ENCODE measurements around the gene MTARC2.
A peak's percentile ranks its signal among the peaks of the same experiment; 100 is the strongest.
"Not testable (repeated sequence)": the region's sequence is repeated elsewhere in the genome, so short reads cannot be mapped to it uniquely, and the experiment has no call there.

Gene MTARC2

DNA sequence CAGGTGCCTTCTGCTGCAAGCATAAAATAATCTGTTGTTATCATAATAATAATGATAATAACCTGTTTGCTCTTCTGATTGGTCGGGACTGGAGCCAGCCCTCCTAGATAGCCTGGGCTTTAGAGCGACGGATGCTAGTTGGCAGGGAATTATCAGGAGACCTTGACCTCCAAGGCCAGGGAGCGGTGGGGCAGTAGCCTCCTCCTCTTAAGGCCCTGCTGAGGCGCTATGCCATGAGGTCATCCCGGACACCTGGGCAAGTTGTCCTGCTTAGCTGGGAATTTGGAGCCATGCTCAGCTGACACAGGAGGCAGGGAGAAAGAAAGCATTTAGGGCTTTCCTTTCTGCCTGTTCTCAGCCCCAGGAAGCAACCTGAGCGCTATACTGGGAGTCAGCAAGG, 42.3 kb upstream of the MTARC2 start:
- TF ChIP-seq, protein P1, sequence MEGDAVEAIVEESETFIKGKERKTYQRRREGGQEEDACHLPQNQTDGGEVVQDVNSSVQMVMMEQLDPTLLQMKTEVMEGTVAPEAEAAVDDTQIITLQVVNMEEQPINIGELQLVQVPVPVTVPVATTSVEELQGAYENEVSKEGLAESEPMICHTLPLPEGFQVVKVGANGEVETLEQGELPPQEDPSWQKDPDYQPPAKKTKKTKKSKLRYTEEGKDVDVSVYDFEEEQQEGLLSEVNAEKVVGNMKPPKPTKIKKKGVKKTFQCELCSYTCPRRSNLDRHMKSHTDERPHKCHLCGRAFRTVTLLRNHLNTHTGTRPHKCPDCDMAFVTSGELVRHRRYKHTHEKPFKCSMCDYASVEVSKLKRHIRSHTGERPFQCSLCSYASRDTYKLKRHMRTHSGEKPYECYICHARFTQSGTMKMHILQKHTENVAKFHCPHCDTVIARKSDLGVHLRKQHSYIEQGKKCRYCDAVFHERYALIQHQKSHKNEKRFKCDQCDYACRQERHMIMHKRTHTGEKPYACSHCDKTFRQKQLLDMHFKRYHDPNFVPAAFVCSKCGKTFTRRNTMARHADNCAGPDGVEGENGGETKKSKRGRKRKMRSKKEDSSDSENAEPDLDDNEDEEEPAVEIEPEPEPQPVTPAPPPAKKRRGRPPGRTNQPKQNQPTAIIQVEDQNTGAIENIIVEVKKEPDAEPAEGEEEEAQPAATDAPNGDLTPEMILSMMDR (conservative IDR thresholded peaks at IDR 0.05) = no peak
- no peak for TF ChIP-seq ZFX (IDR thresholded peaks at IDR 0.05)
- H3K27ac ChIP-seq = no peak overlapping the region

DNA sequence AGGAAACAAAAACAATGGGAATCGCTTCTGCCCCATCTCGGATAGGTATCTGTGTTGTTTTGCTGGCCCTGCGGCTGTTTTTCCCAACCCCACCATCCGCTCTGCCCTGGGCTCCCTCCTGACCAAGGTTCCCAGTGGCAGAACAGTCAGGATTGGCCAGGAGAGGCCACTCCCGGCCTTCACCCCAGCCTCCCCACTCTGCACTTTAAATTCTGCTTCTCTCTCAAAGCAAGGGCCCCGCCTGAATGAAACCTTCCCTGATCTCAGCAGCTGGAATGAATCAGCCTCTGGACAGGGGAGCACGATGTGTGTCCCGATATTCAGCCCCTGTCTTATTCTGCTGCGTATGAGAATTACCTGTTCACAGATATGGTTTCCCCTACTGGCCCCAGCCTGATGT, 41.6 kb upstream of the MTARC2 start:
- no peak overlapping the region for H3K27ac ChIP-seq
- TF ChIP-seq, protein P1 (conservative IDR thresholded peaks at IDR 0.05) = no peak
- TF ChIP-seq ZFX (IDR thresholded peaks at IDR 0.05) = no peak

DNA sequence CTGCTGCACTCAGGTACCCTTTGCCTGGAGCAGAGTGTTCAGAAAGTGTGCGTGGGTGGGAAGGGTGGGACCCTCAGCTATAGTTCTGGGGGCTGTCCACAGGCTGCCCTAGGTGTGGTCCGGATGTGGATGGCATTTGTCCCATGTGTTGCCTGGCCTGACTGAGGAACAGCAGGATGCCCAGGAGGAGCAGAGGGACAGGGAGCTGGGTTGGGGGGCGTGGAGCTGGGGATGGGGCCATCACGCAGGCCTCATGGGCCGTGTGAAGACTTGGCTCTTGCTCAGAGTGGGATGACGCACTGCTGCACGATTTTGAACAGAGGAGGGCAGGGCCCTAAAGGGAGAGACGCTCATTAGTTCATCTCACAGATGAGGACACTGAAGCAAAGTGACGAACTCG, 41.0 kb upstream of the MTARC2 start:
- TF ChIP-seq ZFX (IDR thresholded peaks at IDR 0.05) = no peak
- TF ChIP-seq, protein P1 (conservative IDR thresholded peaks at IDR 0.05) = no peak
- no peak overlapping the region for H3K27ac ChIP-seq

DNA sequence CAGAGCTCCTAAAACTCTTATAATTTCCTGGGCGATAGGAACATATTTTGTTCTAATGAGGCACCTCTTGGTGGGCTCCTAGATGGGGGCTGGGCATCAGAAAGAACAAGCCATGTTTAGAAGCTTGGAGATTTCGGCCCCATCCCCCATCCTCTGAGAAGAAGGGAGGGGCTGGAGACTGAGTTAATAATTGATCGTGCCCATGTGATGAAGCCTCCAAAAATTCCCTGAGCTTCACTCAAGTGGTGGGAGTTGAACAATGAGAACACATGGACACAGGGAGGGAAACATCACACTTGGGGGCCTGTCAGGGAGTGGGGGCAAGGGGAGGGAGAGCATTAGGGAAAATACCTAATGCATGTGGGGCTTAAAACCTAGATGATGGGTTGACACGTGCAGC, 39.9 kb upstream of the MTARC2 start:
- no peak overlapping the region for H3K27ac ChIP-seq
- no peak for TF ChIP-seq ZFX (IDR thresholded peaks at IDR 0.05)
- TF ChIP-seq, protein P1 (conservative IDR thresholded peaks at IDR 0.05) = no peak

DNA sequence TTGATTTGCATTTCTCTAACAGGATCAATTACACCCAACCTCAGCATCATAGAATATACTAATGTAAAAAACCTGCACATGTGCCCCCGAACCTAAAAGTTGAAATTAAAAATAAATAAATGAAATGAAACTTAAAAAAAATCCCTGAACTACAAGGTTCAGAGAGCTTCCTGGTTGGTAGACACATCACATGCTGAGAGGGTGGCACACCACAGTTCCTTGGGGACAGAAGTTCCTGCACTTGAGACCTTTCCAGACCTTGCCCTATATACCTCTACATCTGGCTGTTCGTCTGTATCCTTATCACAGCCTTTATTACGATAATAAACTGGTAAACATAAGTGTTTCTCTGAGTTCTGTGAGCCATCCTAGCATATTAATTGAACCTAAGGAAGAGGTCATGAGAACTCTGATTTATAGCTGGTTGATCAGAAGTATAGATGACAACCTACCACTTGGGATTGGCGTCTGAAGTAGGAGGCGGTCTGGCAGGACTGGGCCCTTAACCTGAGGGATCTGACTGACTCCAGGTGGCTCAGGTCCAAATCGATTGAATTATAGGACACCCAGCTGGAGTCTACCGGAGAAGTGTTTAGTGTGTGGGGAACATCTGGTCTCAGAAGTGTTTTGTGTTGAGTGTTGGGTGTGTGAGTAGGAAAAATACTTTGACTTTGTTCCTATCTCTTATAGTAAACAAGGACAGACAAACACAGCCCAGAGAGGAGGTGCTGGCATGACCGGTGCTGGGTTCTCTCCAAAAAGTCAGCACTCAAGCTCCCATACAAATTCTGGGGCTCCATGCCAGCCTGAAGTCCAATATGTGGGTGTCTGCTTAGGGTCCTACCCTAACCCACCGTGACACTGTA, 39.0 kb upstream of the MTARC2 start:
- TF ChIP-seq, protein P1 (conservative IDR thresholded peaks at IDR 0.05) = no peak
- TF ChIP-seq ZFX (IDR thresholded peaks at IDR 0.05) = no peak

DNA sequence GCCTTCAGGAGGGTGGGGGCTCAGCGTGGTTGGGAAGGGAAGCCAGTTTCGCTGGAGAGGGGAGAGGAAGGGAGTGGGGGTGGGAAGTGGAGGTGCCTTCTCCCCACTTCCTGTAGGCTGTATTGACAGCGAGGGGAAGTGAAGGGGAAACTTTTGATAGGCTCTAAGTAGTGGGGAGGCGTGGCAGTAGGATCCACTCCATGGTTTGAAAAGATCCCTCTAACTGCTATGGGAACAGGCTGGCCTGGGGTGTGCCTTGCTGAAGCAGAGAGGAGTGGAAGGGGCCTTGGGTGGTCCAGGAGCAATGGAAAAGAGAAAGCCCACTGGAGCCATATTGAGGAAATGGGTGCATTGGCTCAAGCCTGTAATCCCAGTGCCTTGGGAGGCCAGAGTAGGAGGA, 37.8 kb upstream of the MTARC2 start:
- TF ChIP-seq, protein P1 (conservative IDR thresholded peaks at IDR 0.05) = no peak
- no peak for TF ChIP-seq ZFX (IDR thresholded peaks at IDR 0.05)
- H3K27ac ChIP-seq = peak overlapping the region; percentile 72

More for the DNA sequence above, 39.0 kb upstream of the MTARC2 start:
- peak overlapping the region; percentile 72 for H3K27ac ChIP-seq

DNA sequence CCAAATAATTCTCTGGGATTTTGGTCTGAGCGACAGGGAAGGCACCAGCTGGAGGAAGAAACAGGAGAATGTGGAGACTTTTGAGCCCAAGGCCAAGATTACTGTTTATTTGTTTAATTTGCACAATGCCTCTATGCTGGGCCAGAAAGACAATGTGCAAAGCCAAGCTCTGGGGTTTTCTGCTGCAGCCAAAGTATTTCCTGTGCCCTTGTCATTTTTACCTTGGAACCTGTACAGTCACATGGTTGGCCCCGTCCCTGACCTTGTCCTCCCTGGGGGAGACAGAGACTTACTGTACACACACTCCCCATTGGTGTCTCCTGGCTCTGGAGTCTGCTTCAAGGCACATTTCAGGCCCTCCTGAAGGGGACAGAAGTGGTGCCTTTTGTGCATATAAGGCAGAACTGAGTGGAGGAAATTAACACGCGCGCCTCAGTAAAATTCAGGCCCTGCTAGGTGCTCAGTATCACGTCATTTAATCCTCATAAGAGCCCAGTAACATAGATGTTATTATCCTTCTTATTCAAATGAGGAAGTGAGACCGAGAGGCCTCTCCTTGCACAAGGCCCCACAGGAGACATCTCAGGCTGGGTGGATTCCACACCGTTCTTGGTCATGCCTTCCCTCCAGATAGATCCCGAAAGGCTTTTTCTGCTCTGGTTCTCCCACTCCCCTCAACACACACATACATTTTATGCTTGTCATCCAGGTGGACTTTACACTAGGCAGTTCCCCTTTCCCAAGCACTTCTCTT, 36.9 kb upstream of the MTARC2 start:
- TF ChIP-seq, protein P1 (conservative IDR thresholded peaks at IDR 0.05) = no peak
- peak; percentile 19; the same call in 1 of the 2 replicates for TF ChIP-seq ZFX (IDR thresholded peaks at IDR 0.05)
- peak overlapping the region; percentile 72 for H3K27ac ChIP-seq

DNA sequence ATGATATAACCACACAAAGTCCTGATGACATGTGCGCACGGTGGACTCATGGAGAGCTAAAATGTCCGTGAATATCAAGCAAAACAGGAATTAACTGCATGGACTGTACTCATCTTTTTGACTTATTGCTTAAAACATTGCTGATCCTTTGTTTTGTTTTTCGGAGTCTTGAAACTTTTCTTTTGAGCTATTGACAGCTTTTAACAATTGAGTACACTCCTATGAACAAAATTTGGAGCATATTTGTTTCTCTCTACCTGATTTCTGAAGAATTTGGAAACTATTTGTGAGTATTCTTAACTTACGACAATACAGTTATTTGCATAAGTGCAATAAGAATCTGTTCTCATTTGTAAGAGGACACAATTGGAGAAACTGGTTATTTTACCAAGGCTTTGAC, 32.1 kb upstream of the MTARC2 start:
- not testable (repeated sequence) for H3K27ac ChIP-seq

All from C4-2B (cell line).